PC-3 (cell line): Measurements from ENCODE around the gene MRPL27.

Experiments used
- EZH2 ChIP-seq: fragments of 300-600 bp; sonication (generic); IDR thresholded peaks from one replicate; pipeline ENCODE4 v1.6.1; 2017; ENCODE audit warnings: antibody characterized with exemption, mild to moderate bottlenecking, low read length; ENCODE audit not compliant: unreplicated experiment
- TF ChIP-seq, protein P1 (sequence below): fragments of 300-600 bp; sonication (generic); conservative IDR thresholded peaks from 2 replicates; pipeline ENCODE4 v1.5.1; 2017; ENCODE audit warnings: antibody characterized with exemption, low read depth, mild to moderate bottlenecking, low read length

DNA sequence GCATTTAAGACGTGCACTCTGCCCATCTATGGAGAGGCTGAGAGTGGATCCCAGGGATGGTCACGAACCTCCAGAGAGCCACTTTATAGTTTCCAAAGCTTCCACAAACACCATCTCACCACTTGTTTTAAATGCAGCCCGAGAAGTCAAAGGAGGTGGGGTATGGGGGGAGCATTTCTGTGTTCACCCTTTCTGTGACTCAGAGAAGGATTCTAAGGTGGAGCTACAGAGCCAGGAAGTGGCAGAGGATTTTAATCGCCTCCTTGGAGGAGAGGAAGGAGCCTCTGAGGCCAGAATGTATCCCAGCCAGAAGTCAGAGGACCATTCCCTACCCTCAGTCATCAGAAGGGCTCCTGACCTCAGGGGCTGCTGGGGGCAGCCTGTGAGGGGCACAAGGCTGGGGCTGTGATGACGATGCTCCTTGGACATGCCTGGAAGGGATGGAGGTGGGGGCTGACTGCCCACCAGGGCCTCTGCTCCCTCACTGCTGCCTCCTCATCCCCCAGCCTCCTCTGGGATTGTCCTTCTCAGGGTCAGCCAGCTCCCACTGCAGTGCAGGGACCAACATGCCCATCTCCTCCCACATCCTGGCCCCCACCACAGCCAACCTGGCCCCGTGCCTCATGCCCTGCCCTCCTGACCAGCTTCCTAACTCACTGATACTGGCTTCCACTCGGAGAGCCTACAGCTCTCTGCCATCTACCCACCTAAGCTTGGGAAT is 24.3 kb downstream of the MRPL27 start:
- TF ChIP-seq, protein P1, sequence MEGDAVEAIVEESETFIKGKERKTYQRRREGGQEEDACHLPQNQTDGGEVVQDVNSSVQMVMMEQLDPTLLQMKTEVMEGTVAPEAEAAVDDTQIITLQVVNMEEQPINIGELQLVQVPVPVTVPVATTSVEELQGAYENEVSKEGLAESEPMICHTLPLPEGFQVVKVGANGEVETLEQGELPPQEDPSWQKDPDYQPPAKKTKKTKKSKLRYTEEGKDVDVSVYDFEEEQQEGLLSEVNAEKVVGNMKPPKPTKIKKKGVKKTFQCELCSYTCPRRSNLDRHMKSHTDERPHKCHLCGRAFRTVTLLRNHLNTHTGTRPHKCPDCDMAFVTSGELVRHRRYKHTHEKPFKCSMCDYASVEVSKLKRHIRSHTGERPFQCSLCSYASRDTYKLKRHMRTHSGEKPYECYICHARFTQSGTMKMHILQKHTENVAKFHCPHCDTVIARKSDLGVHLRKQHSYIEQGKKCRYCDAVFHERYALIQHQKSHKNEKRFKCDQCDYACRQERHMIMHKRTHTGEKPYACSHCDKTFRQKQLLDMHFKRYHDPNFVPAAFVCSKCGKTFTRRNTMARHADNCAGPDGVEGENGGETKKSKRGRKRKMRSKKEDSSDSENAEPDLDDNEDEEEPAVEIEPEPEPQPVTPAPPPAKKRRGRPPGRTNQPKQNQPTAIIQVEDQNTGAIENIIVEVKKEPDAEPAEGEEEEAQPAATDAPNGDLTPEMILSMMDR, result no peak
- TF ChIP-seq EZH2, result no peak
